Muscle layer of duodenum (tissue), 2 donors: Measurements from ENCODE around the gene TRIM16.
"Not testable (repeated sequence)": the region's sequence is repeated elsewhere in the genome, so short reads cannot be mapped to it uniquely, and the experiment has no call there.

ENCODE experiments used
- H3K27ac ChIP-seq: one replicate; pipeline ENCODE4 v1.7.0; 2013; ENCODE audit warnings: mild to moderate bottlenecking, low read length
- H3K27me3 ChIP-seq: one replicate; pipeline ENCODE4 v1.7.0; 2013; ENCODE audit warnings: low read depth, mild to moderate bottlenecking, control low read depth, low read length
- H3K36me3 ChIP-seq, 2 donors: one replicate each; pipeline ENCODE4 v1.7.0; 2013; ENCODE audit warnings: low read length in 2 of 2, control low read depth in 1 of 2, mild to moderate bottlenecking in 1 of 2; ENCODE audit not compliant: insufficient read depth in 2 of 2, control insufficient read depth in 1 of 2
- H3K4me1 ChIP-seq, 2 donors: one replicate each; pipeline ENCODE4 v1.7.0; 2013; ENCODE audit warnings: low read length in 2 of 2, mild to moderate bottlenecking in 2 of 2, control low read depth in 1 of 2, moderate library complexity in 1 of 2; ENCODE audit not compliant: insufficient read depth in 2 of 2, control insufficient read depth in 1 of 2
- H3K4me3 ChIP-seq, 2 donors: one replicate each; pipeline ENCODE4 v1.7.0; 2013; ENCODE audit warnings: low read length in 2 of 2, low read depth in 1 of 2, mild to moderate bottlenecking in 1 of 2
- H3K9me3 ChIP-seq, 2 donors: one replicate each; pipeline ENCODE4 v1.7.0; 2013; ENCODE audit warnings: low read length in 2 of 2, control low read depth in 1 of 2, mild to moderate bottlenecking in 1 of 2; ENCODE audit not compliant: control insufficient read depth in 1 of 2
- donor health status: healthy.

Gene TRIM16

DNA sequence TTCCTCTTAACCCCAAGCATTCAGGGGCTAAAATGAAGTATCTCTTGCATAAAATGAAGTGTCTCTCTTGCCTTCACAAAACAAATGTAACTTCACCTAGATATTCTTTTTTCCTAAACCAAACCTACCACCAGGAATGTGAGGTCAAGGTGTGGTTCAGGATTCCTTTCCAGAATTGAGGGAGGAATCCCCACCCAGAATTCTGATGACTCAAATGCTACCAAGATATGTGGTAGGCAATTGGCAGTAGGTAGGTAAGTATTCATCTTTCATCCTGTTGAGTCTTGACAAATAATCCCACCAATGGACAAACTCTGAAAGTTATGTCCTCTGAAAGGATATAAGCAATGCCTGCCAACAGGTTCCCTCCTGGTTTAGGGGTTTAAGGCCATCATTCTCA, 26.2 kb downstream of the TRIM16 start:
- Histone ChIP-seq H3K4me3 (no peak overlapping the region), H3K27me3 (no peaks in the 10 kb centered on the region), H3K9me3 (no peaks in the 10 kb centered on the region), H3K27ac (no peak overlapping the region), H3K36me3 (no peaks in the 10 kb centered on the region), H3K4me1 (no peaks in the 10 kb centered on the region)

DNA sequence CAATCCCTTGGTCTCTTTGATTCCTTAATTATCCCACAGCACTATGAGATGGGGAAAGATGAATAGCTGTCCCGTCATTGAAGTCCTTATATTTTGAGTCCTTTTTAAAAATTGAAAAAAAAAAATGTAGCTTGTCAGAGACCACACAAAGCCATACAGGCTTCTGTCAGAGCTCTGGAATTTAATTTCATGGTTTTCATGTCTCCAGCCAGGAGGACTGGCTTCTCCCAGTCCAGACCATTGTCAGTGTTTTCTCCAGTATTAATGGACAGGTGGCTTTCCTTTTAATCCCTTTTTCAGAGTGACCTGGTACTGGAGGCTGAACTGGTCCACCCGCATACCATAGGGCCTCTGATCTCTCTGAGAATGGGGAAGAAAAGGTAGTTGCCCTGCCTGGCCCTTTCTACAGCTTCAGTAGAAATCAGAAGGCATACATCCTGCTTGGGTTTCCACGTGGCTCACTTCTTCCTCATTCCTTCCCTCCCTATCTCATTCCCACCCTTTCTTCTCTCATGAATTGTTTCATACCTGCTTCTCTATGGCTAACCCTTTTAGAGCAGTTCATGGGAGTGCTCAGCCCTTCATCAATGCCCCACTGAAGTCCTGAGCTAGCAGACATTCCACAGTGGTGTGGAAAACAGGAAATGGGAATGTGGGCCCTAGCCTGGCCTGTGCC, 29.1 kb downstream of the TRIM16 start:
- H3K4me3 ChIP-seq, result no peak overlapping the region
- no peak overlapping the region for H3K27ac ChIP-seq
- peaks cover 0 to 13% of the 10 kb centered on the region in 2 donors for H3K4me1 ChIP-seq

DNA sequence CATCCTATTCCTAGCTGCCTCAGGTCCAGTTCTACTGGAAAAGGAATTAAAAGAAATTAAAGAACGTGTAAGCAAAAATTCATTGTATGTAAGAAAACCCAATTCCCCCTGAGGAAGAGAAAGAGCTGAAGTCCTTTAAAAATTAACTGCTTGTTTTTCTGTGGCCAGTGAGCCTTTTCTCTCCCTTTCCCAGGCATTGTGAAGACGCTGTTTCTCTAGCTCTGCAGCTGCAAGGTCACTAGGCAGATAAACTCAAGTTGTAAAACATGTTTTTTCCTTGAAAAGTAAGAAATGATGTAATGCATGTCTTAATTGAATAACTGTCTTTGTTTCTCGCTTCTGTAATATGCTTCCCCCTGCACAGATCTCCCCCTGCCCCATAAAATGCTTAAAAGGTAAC, 29.7 kb downstream of the TRIM16 start:
- not testable (repeated sequence) for H3K36me3 ChIP-seq, H3K9me3 ChIP-seq, H3K27ac ChIP-seq, H3K4me3 ChIP-seq, H3K27me3 ChIP-seq
- H3K4me1 ChIP-seq, result peaks cover 0 to 13% of the 10 kb centered on the region in 2 donors

More for the DNA sequence above, 29.1 kb downstream of the TRIM16 start:
- H3K9me3 ChIP-seq, result no peaks in the 10 kb centered on the region
- no peaks in the 10 kb centered on the region for H3K27me3 ChIP-seq
- H3K36me3 ChIP-seq, result no peaks in the 10 kb centered on the region

DNA sequence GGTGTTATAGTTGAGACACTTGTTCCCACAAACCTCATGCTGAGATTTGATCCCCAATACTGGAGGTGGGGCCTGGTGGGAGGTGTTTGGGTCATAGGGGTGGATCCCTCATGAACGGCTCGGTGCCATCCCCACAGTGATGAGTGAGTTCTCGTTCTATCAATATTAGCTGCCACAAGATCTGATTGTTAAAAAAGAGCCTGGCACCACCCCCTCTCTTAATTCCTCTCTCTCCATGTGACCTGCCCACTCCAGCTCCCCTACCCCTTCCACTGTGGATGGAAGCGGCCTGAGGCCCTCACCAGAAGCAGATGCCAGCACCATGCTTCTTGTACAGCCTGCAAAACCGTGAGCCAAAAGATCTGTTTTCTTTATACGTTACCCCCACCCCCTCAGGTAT, 31.2 kb downstream of the TRIM16 start:
- no peak overlapping the region for H3K4me3 ChIP-seq
- H3K4me1 ChIP-seq, result peaks cover 5 to 13% of the 10 kb centered on the region in 2 donors
- H3K9me3 ChIP-seq, result no peaks in the 10 kb centered on the region
- H3K36me3 ChIP-seq, result no peaks in the 10 kb centered on the region
- H3K27ac ChIP-seq, result no peak overlapping the region
- H3K27me3 ChIP-seq, result no peaks in the 10 kb centered on the region

DNA sequence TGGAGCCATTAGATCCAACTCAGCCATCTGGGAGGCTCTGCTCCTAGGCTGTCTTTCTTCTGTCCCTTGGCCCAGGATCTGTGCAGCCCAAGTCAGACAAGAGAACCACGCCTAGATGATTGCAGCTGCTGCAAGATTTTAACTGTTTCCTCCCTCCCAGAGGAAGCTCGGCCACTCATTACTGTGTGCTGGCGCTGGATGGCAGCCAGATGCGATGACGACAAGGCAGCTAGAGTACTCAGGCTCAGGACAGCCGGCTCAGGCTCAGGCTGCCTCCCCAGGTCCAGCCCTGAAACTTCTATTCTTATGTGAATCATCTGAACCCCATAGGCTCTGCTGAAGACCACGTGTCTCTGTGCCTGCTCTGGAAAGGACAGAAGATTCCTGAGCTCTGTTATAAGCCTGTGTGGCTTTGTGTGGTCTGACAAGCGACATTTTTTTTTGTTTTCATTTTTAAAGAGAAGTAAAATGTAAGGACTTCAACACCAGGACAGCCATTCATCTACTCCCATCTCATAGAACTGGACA, 32.5 kb downstream of the TRIM16 start:
- peak overlapping the region; percentile 68 to 84 for H3K4me3 ChIP-seq
- H3K9me3 ChIP-seq, result no peaks in the 10 kb centered on the region
- H3K4me1 ChIP-seq, result peaks cover 5 to 13% of the 10 kb centered on the region in 2 donors
- no peaks in the 10 kb centered on the region for H3K27me3 ChIP-seq
- no peaks in the 10 kb centered on the region for H3K36me3 ChIP-seq
- H3K27ac ChIP-seq, result peak overlapping the region; percentile 78

DNA sequence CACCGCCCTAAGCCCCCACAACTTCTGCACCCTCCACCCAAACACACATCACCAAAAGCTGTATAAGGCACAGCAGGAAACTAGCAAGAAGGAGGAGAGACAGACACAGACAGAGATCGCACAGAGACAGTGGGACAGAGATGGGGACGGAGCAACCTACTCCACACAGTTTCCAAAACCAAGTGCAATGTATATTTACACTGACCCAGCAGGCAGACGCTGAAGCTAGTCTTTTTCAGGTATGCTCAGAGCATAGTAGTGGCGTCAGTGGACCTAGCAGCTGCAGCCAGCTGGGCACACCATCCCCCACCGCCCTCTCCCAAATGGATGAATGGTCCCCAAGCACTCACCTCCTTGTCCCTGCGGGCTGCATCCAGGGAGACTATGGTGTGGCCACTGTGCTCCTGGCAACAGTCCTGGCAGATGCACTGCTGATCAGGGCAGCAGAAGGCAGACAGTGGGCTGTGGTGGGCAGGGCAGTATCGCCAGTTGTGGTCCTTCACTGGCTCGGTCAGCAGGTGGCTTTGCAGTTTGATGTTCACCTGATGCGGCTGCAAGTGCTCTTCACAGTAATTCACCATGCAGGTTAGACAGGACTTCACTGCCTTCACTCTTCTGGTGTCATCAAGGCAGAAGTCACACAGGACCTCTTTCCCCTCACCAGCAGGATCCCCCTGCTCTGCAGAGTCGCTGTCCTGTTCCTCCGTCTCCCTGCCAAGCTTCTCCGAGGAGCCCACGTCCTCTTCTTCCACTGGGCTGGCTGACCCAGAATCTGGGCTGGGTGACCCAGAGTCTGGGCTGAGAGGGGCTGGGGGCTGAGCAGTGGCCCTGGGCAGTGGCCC, 33.1 kb downstream of the TRIM16 start:
- no peaks in the 10 kb centered on the region for H3K36me3 ChIP-seq
- peaks cover 5 to 13% of the 10 kb centered on the region in 2 donors for H3K4me1 ChIP-seq
- no peaks in the 10 kb centered on the region for H3K27me3 ChIP-seq
- peak overlapping the region; percentile 68 to 84 for H3K4me3 ChIP-seq
- H3K9me3 ChIP-seq, result no peaks in the 10 kb centered on the region
- H3K27ac ChIP-seq, result peak overlapping the region; percentile 78

DNA sequence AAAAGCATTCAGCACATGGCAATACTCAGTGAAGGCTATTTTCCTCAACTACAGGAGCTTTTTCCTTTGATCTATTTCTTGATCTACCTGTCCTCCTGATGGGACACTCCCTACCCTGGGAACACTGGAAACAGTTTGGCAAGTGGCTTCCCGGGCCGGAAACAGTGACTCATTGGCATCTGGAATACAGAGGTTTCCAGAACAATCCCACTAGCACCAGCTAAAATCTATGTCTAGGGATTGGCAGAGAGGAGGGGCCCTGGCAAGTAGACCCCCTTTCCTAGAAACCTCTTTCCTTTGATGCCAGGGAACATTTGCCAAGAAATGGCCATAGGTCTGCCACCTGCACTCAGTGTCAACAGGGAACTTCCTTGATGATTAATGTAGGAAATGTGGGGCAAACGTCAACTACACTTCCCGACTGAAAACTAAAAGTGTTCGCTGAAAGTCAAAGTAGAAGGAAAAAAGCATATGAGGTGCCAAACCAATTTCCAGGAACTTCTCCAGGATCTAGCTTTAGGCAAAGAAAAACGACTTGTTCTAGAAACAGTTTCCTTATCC, 34.2 kb downstream of the TRIM16 start:
- H3K36me3 ChIP-seq, result no peaks in the 10 kb centered on the region

DNA sequence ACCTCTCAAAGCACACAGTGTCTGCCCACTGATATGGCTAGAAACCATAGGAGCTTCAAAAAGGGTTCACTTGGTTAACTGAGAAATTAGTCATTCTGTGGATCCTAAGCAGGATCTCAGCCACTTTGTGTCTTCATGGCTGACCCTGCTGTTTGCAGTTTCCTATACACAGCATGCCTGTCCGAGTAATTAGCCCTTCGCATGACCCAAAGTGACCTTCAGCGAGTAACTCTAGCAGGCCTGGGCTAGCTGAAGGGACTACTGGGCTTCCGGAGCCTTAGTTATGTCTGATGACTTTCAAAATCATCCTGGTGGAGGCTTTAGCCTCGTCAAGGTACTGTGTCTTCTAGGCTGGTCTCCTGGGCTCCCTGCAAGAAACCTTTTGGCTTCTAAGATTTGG, 35.7 kb downstream of the TRIM16 start:
- Histone ChIP-seq H3K27ac (peak overlapping the region; percentile 47), H3K4me1 (peaks cover 5 to 21% of the 10 kb centered on the region in 2 donors), H3K4me3 (peak overlapping the region in 1 of 2 donors; percentile 3), H3K9me3 (no peaks in the 10 kb centered on the region), H3K36me3 (no peaks in the 10 kb centered on the region), H3K27me3 (no peaks in the 10 kb centered on the region)

More for the DNA sequence above, 34.2 kb downstream of the TRIM16 start:
- peaks cover 5 to 21% of the 10 kb centered on the region in 2 donors for H3K4me1 ChIP-seq
- no peaks in the 10 kb centered on the region for H3K27me3 ChIP-seq
- no peaks in the 10 kb centered on the region for H3K9me3 ChIP-seq
- H3K4me3 ChIP-seq, result peak overlapping the region; percentile 68 to 84
- H3K27ac ChIP-seq, result peak overlapping the region; percentile 78

DNA sequence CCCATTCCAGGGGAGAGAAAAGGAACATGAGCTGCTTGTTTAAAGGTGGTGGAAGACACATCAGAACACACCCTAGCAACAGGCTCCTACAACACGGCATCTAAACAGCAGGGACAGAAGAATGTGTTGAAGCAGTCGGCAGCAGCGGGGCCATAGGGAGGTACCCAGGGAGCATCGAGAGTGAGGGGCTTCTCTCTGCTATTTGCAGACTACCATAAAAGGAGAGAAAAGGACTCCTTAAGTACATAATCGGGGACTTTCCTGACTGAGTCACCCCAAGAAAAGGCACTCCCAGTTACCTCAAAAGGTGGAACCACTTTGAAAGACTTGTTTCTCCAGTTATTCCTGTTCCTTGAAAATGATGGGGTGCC, 38.2 kb downstream of the TRIM16 start:
- not testable (repeated sequence) for H3K9me3 ChIP-seq, H3K4me3 ChIP-seq, H3K36me3 ChIP-seq, H3K27me3 ChIP-seq
- Histone ChIP-seq H3K27ac (peak overlapping the region; percentile 63), H3K4me1 (peaks cover 5 to 14% of the 10 kb centered on the region in 2 donors)

DNA sequence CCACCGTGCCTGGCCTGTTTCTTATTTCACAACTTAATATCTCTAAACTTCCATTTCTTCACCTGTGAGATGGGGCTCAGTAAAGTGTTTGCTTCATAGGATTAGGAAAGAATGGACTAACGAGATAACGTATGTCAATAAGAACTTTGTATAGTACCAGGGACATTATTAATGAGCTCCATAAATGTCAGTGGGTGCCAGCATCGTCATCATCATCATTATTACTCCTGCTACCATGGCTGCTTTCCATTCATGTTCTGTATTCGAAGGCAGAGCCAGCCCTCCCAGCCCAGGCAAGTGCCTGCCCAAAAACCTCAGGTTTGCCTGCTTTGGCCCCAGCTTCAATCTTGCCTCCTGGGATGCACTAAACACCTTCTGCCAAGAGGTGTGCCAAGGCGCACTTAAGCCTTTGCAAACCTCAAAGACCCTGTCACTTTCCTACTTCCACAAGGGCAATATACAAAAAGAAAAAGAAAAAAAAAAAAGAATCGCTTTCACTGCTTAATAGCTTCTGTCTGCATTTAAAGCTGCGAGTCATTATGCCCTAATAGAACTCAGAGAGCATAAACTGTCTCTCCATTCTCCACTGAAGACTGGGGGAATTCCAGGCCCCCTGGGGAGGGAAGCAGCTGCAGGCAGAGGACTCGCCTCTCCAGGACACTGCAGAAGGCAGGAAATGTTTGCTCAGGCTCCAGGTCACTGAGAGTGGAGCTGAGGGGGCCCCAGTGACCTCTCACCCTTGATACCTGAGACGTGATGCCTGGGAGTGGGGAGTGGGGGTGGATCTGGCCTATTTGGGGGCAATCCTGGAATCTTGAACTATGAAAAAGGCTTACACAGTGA, 38.8 kb downstream of the TRIM16 start:
- peak overlapping the region; percentile 63 for H3K27ac ChIP-seq
- H3K4me1 ChIP-seq, H3K4me3 ChIP-seq, H3K27me3 ChIP-seq, H3K36me3 ChIP-seq, H3K9me3 ChIP-seq: not testable (repeated sequence)
